Measurements from ENCODE around the gene UCK1. TPM values are rescaled to one million over a fixed set of nuclear protein-coding genes. Genes with fewer than 3 reads are reported as not detected.

Gene UCK1
- total and polyA plus RNA-seq, 4 donors = 13.4 to 34.1 (median 24.0) TPM

- Histone ChIP-seq H3K4me1 (ENCODE audit: control insufficient read depth in 4 of 4, insufficient read depth in 4 of 4, low read length in 3 of 4) (peaks cover 0 to 3% (median 0%) of the 10 kb centered on the region in 4 donors), H3K4me3 (ENCODE audit: low read depth in 1 of 3, low read length in 3 of 3) (no peak overlapping the region), H3K9ac (ENCODE audit: low read depth in 1 of 2, low read length in 2 of 2) (no peak overlapping the region), H3K36me3 (ENCODE audit: control insufficient read depth in 4 of 4, insufficient read depth in 3 of 4, low read depth in 1 of 4, low read length in 3 of 4) (peaks cover 45 to 99% (median 72%) of the 10 kb centered on the region in 4 donors), H3K9me3 (ENCODE audit: control insufficient read depth in 4 of 4, low read length in 3 of 4) (no peaks in the 10 kb centered on the region), H3K27ac (ENCODE audit: low read depth in 1 of 2, low read length in 2 of 2) (no peak overlapping the region), H3K27me3 (ENCODE audit: control insufficient read depth in 4 of 4, insufficient read depth in 4 of 4, low read length in 3 of 4) (no peaks in the 10 kb centered on the region)
- no peak for DNase-seq (ENCODE audit: low spot score)
- TF ChIP-seq YY1 (IDR thresholded peaks at IDR 0.05) (no peak), RXRA (IDR thresholded peaks at IDR 0.05) (no peak)
- WGBS = 97% methylated on average over 22 of the region's 22 CpGs
Observed at GRCh38 chr9:131494296-131494870, 36.7 kb downstream of the UCK1 start.

GRCh38 chr9:131492070-131492469 is 39.0 kb downstream of the UCK1 start:
- no peak overlapping the region for H3K27ac ChIP-seq (ENCODE audit: low read depth in 1 of 2, low read length in 2 of 2)
- H3K4me1 ChIP-seq (ENCODE audit: control insufficient read depth in 4 of 4, insufficient read depth in 4 of 4, low read length in 3 of 4) = peaks cover 0 to 2% (median 0%) of the 10 kb centered on the region in 4 donors
- 94% methylated on average over 6 of the region's 6 CpGs for WGBS
- H3K36me3 ChIP-seq (ENCODE audit: control insufficient read depth in 4 of 4, insufficient read depth in 3 of 4, low read depth in 1 of 4, low read length in 3 of 4) = peaks cover 57 to 100% (median 75%) of the 10 kb centered on the region in 4 donors
- H3K9me3 ChIP-seq (ENCODE audit: control insufficient read depth in 4 of 4, low read length in 3 of 4) = no peaks in the 10 kb centered on the region
- H3K9ac ChIP-seq (ENCODE audit: low read depth in 1 of 2, low read length in 2 of 2) = no peak overlapping the region
- TF ChIP-seq NR2F2 (IDR thresholded peaks at IDR 0.05) (no peak), HNF4G (IDR thresholded peaks at IDR 0.05) (no peak), FOXA1 (IDR thresholded peaks at IDR 0.05) (no peak), GABPA (IDR thresholded peaks at IDR 0.05 in 1 of 2, conservative IDR thresholded peaks at IDR 0.05 in 1 of 2) (no peak), SP1 (IDR thresholded peaks at IDR 0.05) (no peak), ZBTB33 (IDR thresholded peaks at IDR 0.05) (no peak), ATF3 (IDR thresholded peaks at IDR 0.05) (no peak), FOXA2 (IDR thresholded peaks at IDR 0.05) (no peak), JUND (IDR thresholded peaks at IDR 0.05) (no peak), REST (IDR thresholded peaks at IDR 0.05) (no peak), CTCF (IDR thresholded peaks at IDR 0.05; ENCODE audit: low read depth, low read length, missing input control) (no peak), RAD21 (IDR thresholded peaks at IDR 0.05) (no peak), YY1 (IDR thresholded peaks at IDR 0.05) (no peak), MAX (IDR thresholded peaks at IDR 0.05) (no peak)
- no peaks in the 10 kb centered on the region for H3K27me3 ChIP-seq (ENCODE audit: control insufficient read depth in 4 of 4, insufficient read depth in 4 of 4, low read length in 3 of 4)
- H3K4me3 ChIP-seq (ENCODE audit: low read depth in 1 of 3, low read length in 3 of 3) = no peak overlapping the region
- no peak for DNase-seq (ENCODE audit: low spot score)

Data from liver (tissue), 9 donors.